GM19397 (cell line): ENCODE data around the gene UST.
"Not testable (repeated sequence)": the region's sequence is repeated elsewhere in the genome, so short reads cannot be mapped to it uniquely, and the experiment has no call there.

ENCODE experiments used
- ATAC-seq: cut with Tn5 transposase; IDR thresholded peaks from one replicate; pipeline ENCODE4 v1.9.1; 2021; ENCODE audit warnings: mild to moderate bottlenecking, moderate library complexity; ENCODE audit not compliant: unreplicated experiment

The UST gene

GRCh38 chr6:148967541-148967956 is 220.7 kb downstream of the UST start:
- ATAC-seq = no peak

- no peak for ATAC-seq
Observed at GRCh38 chr6:148968771-148969602, 222.2 kb downstream of the UST start.

- no peak for ATAC-seq
Observed at GRCh38 chr6:148969603-148970061, 222.8 kb downstream of the UST start.

GRCh38 chr6:148971031-148971927 is 224.4 kb downstream of the UST start:
- ATAC-seq = no peak

- peak; percentile 71 for ATAC-seq
Observed at GRCh38 chr6:148972481-148972880, 225.7 kb downstream of the UST start.

GRCh38 chr6:148973538-148974208 is 226.8 kb downstream of the UST start:
- no peak for ATAC-seq

GRCh38 chr6:148974351-148974750 is 227.5 kb downstream of the UST start:
- no peak for ATAC-seq

GRCh38 chr6:148978298-148978697 is 231.5 kb downstream of the UST start:
- not testable (repeated sequence) for ATAC-seq

GRCh38 chr6:148979014-148979901 is 232.4 kb downstream of the UST start:
- ATAC-seq = no peak

- no peak for ATAC-seq
Observed at GRCh38 chr6:148980234-148980633, 233.4 kb downstream of the UST start.

GRCh38 chr6:148981515-148981914 is 234.7 kb downstream of the UST start:
- no peak for ATAC-seq

- no peak for ATAC-seq
Observed at GRCh38 chr6:148983101-148983761, 236.4 kb downstream of the UST start.

GRCh38 chr6:148983966-148984365 is 237.1 kb downstream of the UST start:
- ATAC-seq = no peak

- ATAC-seq = no peak
Observed at GRCh38 chr6:148984531-148985056, 237.8 kb downstream of the UST start.

GRCh38 chr6:148985499-148985898 is 238.7 kb downstream of the UST start:
- ATAC-seq = no peak

GRCh38 chr6:148986608-148987007 is 239.8 kb downstream of the UST start:
- ATAC-seq = no peak

- ATAC-seq = no peak
Observed at GRCh38 chr6:148987982-148988381, 241.2 kb downstream of the UST start.

- no peak for ATAC-seq
Observed at GRCh38 chr6:148989585-148989984, 242.8 kb downstream of the UST start.

GRCh38 chr6:148990403-148990802 is 243.6 kb downstream of the UST start:
- no peak for ATAC-seq
